RWPE2 (cell line): ENCODE results near the gene SYK.

Experiments used
- ATAC-seq: fragments of 200-7000 bp; cut with Tn5 transposase; 3 replicates; pipeline ENCODE4 v1.9.1; 2021; ENCODE audit warnings: low read depth
- DNase-seq: peaks from one replicate; pipeline ENCODE4 v3.0.0-alpha.2; 2020; ENCODE audit warnings: low spot score
- H3K27ac ChIP-seq: fragments of 450-650 bp; 2 replicates; pipeline ENCODE4 v1.5.1; 2017; ENCODE audit warnings: mild to moderate bottlenecking; ENCODE audit not compliant: poor library complexity, severe bottlenecking
- H3K27me3 ChIP-seq: fragments of 250-450 bp; sonication (Bioruptor Pico); 2 replicates; pipeline ENCODE4 v1.5.1; 2021; ENCODE audit warnings: mild to moderate bottlenecking, moderate library complexity; ENCODE audit not compliant: insufficient read depth, poor library complexity, severe bottlenecking
- H3K36me3 ChIP-seq: fragments of 250-450 bp; sonication (Bioruptor Pico); 2 replicates; pipeline ENCODE4 v1.5.1; 2020; ENCODE audit warnings: low read depth, mild to moderate bottlenecking, moderate library complexity
- H3K4me1 ChIP-seq: fragments of 250-450 bp; sonication (Bioruptor Pico); 2 replicates; pipeline ENCODE4 v1.5.1; 2021; ENCODE audit warnings: mild to moderate bottlenecking, moderate library complexity; ENCODE audit not compliant: insufficient read depth, poor library complexity, severe bottlenecking
- H3K4me3 ChIP-seq: fragments of 250-450 bp; sonication (Bioruptor Pico); 2 replicates; pipeline ENCODE4 v1.5.1; 2021; ENCODE audit warnings: mild to moderate bottlenecking, moderate library complexity; ENCODE audit not compliant: severe bottlenecking
- H3K9me3 ChIP-seq: fragments of 250-450 bp; sonication (Bioruptor Pico); 2 replicates; pipeline ENCODE4 v1.5.1; 2021; ENCODE audit warnings: mild to moderate bottlenecking, moderate library complexity; ENCODE audit not compliant: severe bottlenecking
- TF ChIP-seq, protein P1 (sequence below): fragments of 450-650 bp; IDR thresholded peaks from one replicate; pipeline ENCODE4 v1.5.1; 2017; ENCODE audit warnings: mild to moderate bottlenecking, moderate library complexity; ENCODE audit not compliant: poor library complexity, severe bottlenecking

Gene SYK

GRCh38 chr9:90878562-90878961 lies 76.9 kb downstream of the SYK start:
- DNase-seq (no peak), ATAC-seq (0 out of 3 replicates have a peak, but pooled peaks have one; percentile 31)
- H3K4me3 ChIP-seq = no peak overlapping the region
- H3K27ac ChIP-seq = no peak overlapping the region
- TF ChIP-seq, protein P1, sequence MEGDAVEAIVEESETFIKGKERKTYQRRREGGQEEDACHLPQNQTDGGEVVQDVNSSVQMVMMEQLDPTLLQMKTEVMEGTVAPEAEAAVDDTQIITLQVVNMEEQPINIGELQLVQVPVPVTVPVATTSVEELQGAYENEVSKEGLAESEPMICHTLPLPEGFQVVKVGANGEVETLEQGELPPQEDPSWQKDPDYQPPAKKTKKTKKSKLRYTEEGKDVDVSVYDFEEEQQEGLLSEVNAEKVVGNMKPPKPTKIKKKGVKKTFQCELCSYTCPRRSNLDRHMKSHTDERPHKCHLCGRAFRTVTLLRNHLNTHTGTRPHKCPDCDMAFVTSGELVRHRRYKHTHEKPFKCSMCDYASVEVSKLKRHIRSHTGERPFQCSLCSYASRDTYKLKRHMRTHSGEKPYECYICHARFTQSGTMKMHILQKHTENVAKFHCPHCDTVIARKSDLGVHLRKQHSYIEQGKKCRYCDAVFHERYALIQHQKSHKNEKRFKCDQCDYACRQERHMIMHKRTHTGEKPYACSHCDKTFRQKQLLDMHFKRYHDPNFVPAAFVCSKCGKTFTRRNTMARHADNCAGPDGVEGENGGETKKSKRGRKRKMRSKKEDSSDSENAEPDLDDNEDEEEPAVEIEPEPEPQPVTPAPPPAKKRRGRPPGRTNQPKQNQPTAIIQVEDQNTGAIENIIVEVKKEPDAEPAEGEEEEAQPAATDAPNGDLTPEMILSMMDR = no peak
- H3K36me3 ChIP-seq = no peaks in the 10 kb centered on the region
- no peaks in the 10 kb centered on the region for H3K27me3 ChIP-seq
- no peaks in the 10 kb centered on the region for H3K9me3 ChIP-seq
- no peaks in the 10 kb centered on the region for H3K4me1 ChIP-seq

DNA sequence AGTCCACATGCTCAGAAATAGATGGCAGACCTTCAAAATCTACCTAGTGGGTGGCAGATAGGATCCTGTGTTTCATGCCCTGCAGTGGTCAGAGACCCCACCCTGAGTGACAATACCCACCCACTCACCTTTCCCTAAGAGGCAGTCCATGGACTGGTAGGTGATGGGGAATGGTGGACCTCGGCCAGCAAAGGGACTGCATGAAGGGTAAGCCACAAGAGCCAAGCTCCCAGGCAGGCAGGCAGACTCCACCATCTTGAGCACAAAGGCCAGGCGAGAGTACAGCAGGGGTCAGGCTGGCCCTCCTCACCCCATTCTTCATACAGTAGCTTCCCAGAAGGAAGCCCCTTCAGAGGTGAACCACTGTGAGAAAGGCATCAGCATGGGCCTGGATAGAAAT lies 78.4 kb downstream of the SYK start:
- TF ChIP-seq, protein P1 = no peak
- Histone ChIP-seq H3K27ac (no peak overlapping the region), H3K4me1 (no peaks in the 10 kb centered on the region), H3K27me3 (no peaks in the 10 kb centered on the region), H3K4me3 (no peak overlapping the region), H3K36me3 (no peaks in the 10 kb centered on the region), H3K9me3 (no peaks in the 10 kb centered on the region)
- ATAC-seq = no peak
- DNase-seq = no peak

GRCh38 chr9:90880669-90881068 lies 79.0 kb downstream of the SYK start:
- H3K27me3 ChIP-seq = no peaks in the 10 kb centered on the region
- no peaks in the 10 kb centered on the region for H3K9me3 ChIP-seq
- TF ChIP-seq, protein P1 = no peak
- ATAC-seq (no peak), DNase-seq (no peak)
- H3K4me1 ChIP-seq = no peaks in the 10 kb centered on the region
- H3K36me3 ChIP-seq = no peaks in the 10 kb centered on the region
- H3K4me3 ChIP-seq = no peak overlapping the region
- no peak overlapping the region for H3K27ac ChIP-seq

GRCh38 chr9:90881648-90882047 lies 80.0 kb downstream of the SYK start:
- TF ChIP-seq, protein P1 = no peak
- Histone ChIP-seq H3K4me3 (no peak overlapping the region), H3K9me3 (no peaks in the 10 kb centered on the region), H3K4me1 (no peaks in the 10 kb centered on the region), H3K27me3 (no peaks in the 10 kb centered on the region), H3K36me3 (no peaks in the 10 kb centered on the region), H3K27ac (no peak overlapping the region)
- DNase-seq (no peak), ATAC-seq (no peak)

GRCh38 chr9:90882991-90883600 lies 81.5 kb downstream of the SYK start:
- no peaks in the 10 kb centered on the region for H3K36me3 ChIP-seq
- no peak for ATAC-seq
- DNase-seq = no peak
- no peak overlapping the region for H3K4me3 ChIP-seq
- H3K27ac ChIP-seq = no peak overlapping the region
- no peaks in the 10 kb centered on the region for H3K9me3 ChIP-seq
- H3K27me3 ChIP-seq = no peaks in the 10 kb centered on the region
- TF ChIP-seq, protein P1 = no peak
- H3K4me1 ChIP-seq = no peaks in the 10 kb centered on the region
